Heart right ventricle (tissue), 16 donors: ENCODE measurements around the gene SH3RF1. TPM values are rescaled to one million over a fixed set of nuclear protein-coding genes. Genes with fewer than 3 reads are reported as not detected.

Experiments used
- ATAC-seq, 8 donors: fragments of 200-7000 bp; cut with Tn5 transposase; one replicate each; pipeline ENCODE4 v1.9.1; 2020; ENCODE audit warnings: mild to moderate bottlenecking in 8 of 8, moderate library complexity in 8 of 8, moderate number of reproducible peaks in 1 of 8
- DNase-seq, 2 donors: peaks; one replicate each; pipeline ENCODE4 v3.0.0-alpha.2; 2020
- H3K27ac ChIP-seq, 10 donors: fragments of 200-600 bp; sonication (generic) in 2 of 10; one replicate each; pipeline versions ENCODE4 v1.5.0 to v1.8.0; 2020 to 2022; ENCODE audit warnings: mild to moderate bottlenecking in 3 of 10
- H3K27me3 ChIP-seq, 7 donors: fragments of 200-600 bp; one replicate each; pipeline ENCODE4 v1.8.0; 2021 to 2022; ENCODE audit warnings: mild to moderate bottlenecking in 2 of 7
- H3K36me3 ChIP-seq, 9 donors: fragments of 200-600 bp; sonication (generic) in 1 of 9; one replicate each; pipeline versions ENCODE4 v1.5.0 to v1.8.0; 2020 to 2022; ENCODE audit warnings: mild to moderate bottlenecking in 2 of 9
- H3K4me1 ChIP-seq, 9 donors: fragments of 200-600 bp; sonication (generic) in 1 of 9; one replicate each; pipeline versions ENCODE4 v1.5.0 to v1.8.0; 2020 to 2022; ENCODE audit warnings: mild to moderate bottlenecking in 4 of 9
- H3K4me3 ChIP-seq, 10 donors: fragments of 200-600 bp; sonication (generic) in 2 of 10; one replicate each; pipeline versions ENCODE4 v1.5.0 to v1.8.0; 2020 to 2022; ENCODE audit warnings: mild to moderate bottlenecking in 7 of 10, moderate library complexity in 2 of 10
- H3K9me3 ChIP-seq, 11 donors: fragments of 200-600 bp in 10 of 11; sonication (generic) in 2 of 11; one replicate each; pipeline versions ENCODE4 v1.5.0 to v1.8.0; 2013 to 2022; ENCODE audit warnings: mild to moderate bottlenecking in 2 of 11, control low read depth in 1 of 11, moderate library complexity in 1 of 11
- WGBS, 2 donors: extraction: QIAGEN DNeasy Blood & Tissue Kit; methylation state at CpG; one replicate each; pipeline ENCODE4 v1.1.7; 2013; ENCODE audit warnings: inconsistent platforms in 1 of 2; 5-methylcytosine and 5-hydroxymethylcytosine counted together
- intact Hi-C, 10 donors: fragments of 100-400 bp; cut with DNase I; formaldehyde crosslinking; loops; one replicate each; pipeline versions ENCODE4 v1.11.1 to v1.14.2; 2022
- polyA plus RNA-seq, 2 donors: library from polyadenylated mRNA; stranded (reverse); fragments of 200-250 nt; gene quantifications; one replicate each; pipeline ENCODE4 v1.2.3, GENCODE V29; 2013
- total RNA-seq, 10 donors: library from RNA; stranded (reverse); fragmentation: NEBNext Ultra II Directional in 3 of 10; extraction: Animal tissue kit (Norgen Biotek cat#: 25700) in 3 of 10; gene quantifications; one replicate each; pipeline versions ENCODE4 v1.2.1 to v1.2.4, GENCODE V29; 2021 to 2023
- TF ChIP-seq, protein P1 (sequence below), 9 donors: fragments of 200-600 bp; sonication (generic) in 2 of 9; IDR thresholded peaks; one replicate each; pipeline versions ENCODE4 v1.5.0 to v1.8.0; 2021 to 2022; ENCODE audit warnings: antibody characterized with exemption in 9 of 9, mild to moderate bottlenecking in 5 of 9, moderate library complexity in 1 of 9
- donor health status: Arrhythmogenic right ventricular cardiomyopathy.
- donor health status: ischemic (EF 13 %, LVEDD 7.1; RV severe dilation, severe dysfunction).
- donor health status: healthy with polysubstance abuse.
- donor health status: DM: no; HTN: yes; CAD: no.
- donor health status: DM: no; HTN: no; CAD: no.
- donor health status: ischemic (EF 25% LVEDD 6.9; RV normal size, moderate dysfunction).
- donor health status: ischemic (EF 25% LVEDD 5.7; RV mildly dilated, moderate dysfunction).
- donor health status: healthy.
- donor health status: DM: yes; HTN: yes; CAD: no.
- donor health status: Ischemic cardiomyopathy.
- donor health status: ischemic (EF 35%, LVEDD 5.7; RV mildly dilated, moderate dysfunction).
- donor health status: nonischemic (EF 11% LVEDD 7.7; RV severe dilation, severe dysfunction).
- donor health status: DM: yes; HTN: yes; CAD: no.
- donor health status: PGD.
- donor health status: ischemic (EF 29% LVEDD 5.4; RV normal size, mild dysfunction).
- donor health status: nonischemic (EF 23%, LVEDD 6.1; RV moderate dilation, normal function).

The SH3RF1 gene
- total and polyA plus RNA-seq, 12 donors, result 2.6 to 11.7 (median 8.9) TPM

DNA sequence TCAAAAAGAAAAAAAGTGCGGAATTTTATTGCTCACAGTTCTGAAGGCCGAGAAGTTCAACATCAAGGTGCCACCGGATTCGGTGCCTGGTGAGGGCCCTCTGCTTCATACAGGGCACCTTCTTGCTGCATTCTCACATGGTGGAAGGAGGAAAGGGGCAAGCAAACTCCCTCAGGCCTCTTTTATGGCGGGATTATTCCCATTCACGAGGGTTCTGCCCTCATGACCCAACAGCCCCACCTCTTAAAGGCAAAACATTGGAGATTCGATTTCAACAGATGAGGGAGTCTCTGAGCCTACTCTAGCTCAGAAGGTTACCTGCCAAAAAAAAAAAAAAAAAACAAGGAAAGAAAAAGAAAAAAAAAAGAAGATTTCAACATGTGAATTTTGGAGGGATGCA, 196.6 kb downstream of the SH3RF1 start:
- no peaks in the 10 kb centered on the region for H3K36me3 ChIP-seq
- WGBS, 2 donors, result 91 to 92% methylated on average over 7 of the region's 7 CpGs
- H3K4me1 ChIP-seq, result peaks cover 0 to 19% (median 12%) of the 10 kb centered on the region in 9 donors
- ATAC-seq (no peak), DNase-seq (no peak)
- H3K9me3 ChIP-seq, result no peaks in the 10 kb centered on the region
- H3K4me3 ChIP-seq, result no peak overlapping the region
- H3K27me3 ChIP-seq, result no peaks in the 10 kb centered on the region
- intact Hi-C loops, result no loop called here
- no peak overlapping the region for H3K27ac ChIP-seq
- TF ChIP-seq, protein P1, sequence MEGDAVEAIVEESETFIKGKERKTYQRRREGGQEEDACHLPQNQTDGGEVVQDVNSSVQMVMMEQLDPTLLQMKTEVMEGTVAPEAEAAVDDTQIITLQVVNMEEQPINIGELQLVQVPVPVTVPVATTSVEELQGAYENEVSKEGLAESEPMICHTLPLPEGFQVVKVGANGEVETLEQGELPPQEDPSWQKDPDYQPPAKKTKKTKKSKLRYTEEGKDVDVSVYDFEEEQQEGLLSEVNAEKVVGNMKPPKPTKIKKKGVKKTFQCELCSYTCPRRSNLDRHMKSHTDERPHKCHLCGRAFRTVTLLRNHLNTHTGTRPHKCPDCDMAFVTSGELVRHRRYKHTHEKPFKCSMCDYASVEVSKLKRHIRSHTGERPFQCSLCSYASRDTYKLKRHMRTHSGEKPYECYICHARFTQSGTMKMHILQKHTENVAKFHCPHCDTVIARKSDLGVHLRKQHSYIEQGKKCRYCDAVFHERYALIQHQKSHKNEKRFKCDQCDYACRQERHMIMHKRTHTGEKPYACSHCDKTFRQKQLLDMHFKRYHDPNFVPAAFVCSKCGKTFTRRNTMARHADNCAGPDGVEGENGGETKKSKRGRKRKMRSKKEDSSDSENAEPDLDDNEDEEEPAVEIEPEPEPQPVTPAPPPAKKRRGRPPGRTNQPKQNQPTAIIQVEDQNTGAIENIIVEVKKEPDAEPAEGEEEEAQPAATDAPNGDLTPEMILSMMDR (IDR thresholded peaks at IDR 0.05), result no peak

DNA sequence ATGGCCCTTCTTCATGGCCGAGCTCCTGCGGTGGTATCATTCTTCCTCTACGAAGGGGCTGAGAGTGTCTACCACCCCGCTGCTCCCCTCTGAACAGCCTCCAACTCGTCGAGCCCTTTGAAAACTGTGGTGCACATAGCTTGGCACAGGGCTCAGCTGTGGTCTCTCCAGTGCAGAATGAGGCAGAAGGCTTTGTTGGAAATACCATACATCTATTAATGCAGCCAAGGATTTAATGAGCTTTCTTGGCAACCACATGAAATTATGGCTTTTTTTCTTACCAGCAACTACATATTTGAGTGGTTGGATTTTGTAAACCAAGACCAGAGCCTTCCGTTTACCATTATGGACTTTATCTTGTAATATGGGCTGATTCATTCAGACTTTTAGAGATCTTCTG, 199.0 kb downstream of the SH3RF1 start:
- Histone ChIP-seq H3K27ac (no peak overlapping the region), H3K9me3 (no peaks in the 10 kb centered on the region), H3K27me3 (no peaks in the 10 kb centered on the region), H3K36me3 (no peaks in the 10 kb centered on the region), H3K4me1 (peaks cover 0 to 23% (median 12%) of the 10 kb centered on the region in 9 donors), H3K4me3 (no peak overlapping the region)
- TF ChIP-seq, protein P1 (IDR thresholded peaks at IDR 0.05), result no peak
- ATAC-seq (no peak), DNase-seq (no peak)
- intact Hi-C loops, result no loop called here
- WGBS, 2 donors, result 66 to 69% methylated on average over 7 of the region's 7 CpGs

DNA sequence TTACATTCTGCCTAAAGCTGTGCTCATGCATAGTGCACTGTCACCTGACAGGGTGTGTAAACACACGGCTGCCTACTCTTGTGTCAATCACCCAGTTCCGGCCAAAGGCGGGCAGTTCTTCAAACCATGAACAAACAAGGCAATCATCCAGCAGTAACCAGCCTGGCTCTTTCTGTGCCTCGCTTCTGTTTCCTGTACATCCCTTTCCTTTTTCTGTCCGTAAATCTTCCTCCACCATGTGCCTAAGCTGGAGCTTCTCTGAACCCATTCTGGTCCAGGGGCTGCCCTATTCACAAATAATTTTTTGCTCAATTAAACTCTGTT, 199.9 kb downstream of the SH3RF1 start:
- intact Hi-C loops, result no loop called here
- no peak overlapping the region for H3K4me3 ChIP-seq
- no peaks in the 10 kb centered on the region for H3K27me3 ChIP-seq
- ATAC-seq, result peak in 1 of 8 donors; percentile 32
- no peak for DNase-seq
- 92 to 94% methylated on average over 5 of the region's 5 CpGs for WGBS, 2 donors
- H3K27ac ChIP-seq, result peak overlapping the region in 6 of 10 donors; percentile 19 to 71 (median 44)
- TF ChIP-seq, protein P1 (IDR thresholded peaks at IDR 0.05), result no peak
- H3K36me3 ChIP-seq, result no peaks in the 10 kb centered on the region
- no peaks in the 10 kb centered on the region for H3K9me3 ChIP-seq
- peaks cover 0 to 23% (median 12%) of the 10 kb centered on the region in 9 donors for H3K4me1 ChIP-seq

DNA sequence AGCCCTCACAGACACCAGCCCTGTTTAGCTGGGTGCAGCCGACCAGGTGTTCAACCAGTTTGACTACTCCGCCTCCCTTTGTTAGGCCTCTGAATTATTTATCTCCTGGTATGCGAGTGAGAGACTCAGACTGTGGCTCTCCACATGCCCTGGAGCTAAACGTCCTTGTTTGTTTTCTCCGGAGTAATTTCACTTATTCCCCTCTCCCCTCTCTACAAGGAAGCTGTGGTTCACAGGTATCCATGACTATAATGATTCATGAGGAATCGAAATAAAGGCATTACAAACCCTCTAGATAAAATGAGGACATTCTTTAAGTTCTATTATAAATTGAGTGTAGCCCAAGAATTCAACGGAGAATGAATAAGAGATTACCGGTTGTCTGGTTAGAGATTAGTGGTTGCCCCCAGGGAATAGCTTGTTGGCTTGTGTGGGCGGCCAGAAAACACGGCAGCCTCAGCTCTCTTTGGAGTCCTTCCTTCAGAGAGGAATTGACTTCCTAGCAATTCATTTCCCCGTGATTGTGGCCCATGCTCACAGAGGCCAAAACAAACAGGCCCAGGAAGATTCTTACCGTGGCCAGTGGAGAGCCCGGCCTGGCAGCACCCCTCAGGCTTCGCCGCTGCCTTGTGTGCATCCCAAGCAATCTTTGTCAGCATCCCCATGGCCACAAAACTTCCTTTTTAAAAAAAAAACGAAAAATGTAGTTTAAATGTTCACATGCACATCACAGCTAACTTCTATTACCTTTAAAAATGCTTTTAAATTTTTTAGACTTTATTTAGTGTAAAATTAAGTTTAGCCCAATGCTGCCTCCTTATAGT, 200.5 kb downstream of the SH3RF1 start:
- H3K27ac ChIP-seq, result peak overlapping the region; percentile 3 to 71 (median 37)
- no peaks in the 10 kb centered on the region for H3K9me3 ChIP-seq
- H3K27me3 ChIP-seq, result no peaks in the 10 kb centered on the region
- no peak overlapping the region for H3K4me3 ChIP-seq
- no peaks in the 10 kb centered on the region for H3K36me3 ChIP-seq
- H3K4me1 ChIP-seq, result peaks cover 0 to 23% (median 12%) of the 10 kb centered on the region in 9 donors
- ATAC-seq, result peak; percentile 53 to 85 (median 75)
- peak; percentile 51 to 63 for DNase-seq
- TF ChIP-seq, protein P1 (IDR thresholded peaks at IDR 0.05), result no peak
- intact Hi-C loops, result no loop called here
- 48 to 59% methylated on average over 16 of the region's 16 CpGs for WGBS, 2 donors
